Nephron progenitor cell (in vitro differentiated cells): ENCODE measurements around the gene NFE2L2.
"Not testable (repeated sequence)": the region's sequence is repeated elsewhere in the genome, so short reads cannot be mapped to it uniquely, and the experiment has no call there.

ENCODE experiments used
- DNase-seq: peaks from one replicate; pipeline ENCODE4 v3.0.0; 2021
- H3K27ac Mint-ChIP-seq: 2 replicates; pipeline ENCODE4 v1.8.0; 2021; ENCODE audit warnings: mild to moderate bottlenecking, moderate library complexity, mixed read lengths
- H3K27me3 Mint-ChIP-seq: 2 replicates; pipeline ENCODE4 v1.8.0; 2021; ENCODE audit warnings: mild to moderate bottlenecking, low read depth, mixed read lengths; ENCODE audit not compliant: poor library complexity
- H3K36me3 Mint-ChIP-seq: 2 replicates; pipeline ENCODE4 v1.8.0; 2021; ENCODE audit warnings: low read depth, mixed read lengths
- H3K4me1 Mint-ChIP-seq: 2 replicates; pipeline ENCODE4 v1.8.0; 2021; ENCODE audit warnings: mixed read lengths
- H3K4me3 Mint-ChIP-seq: 2 replicates; pipeline ENCODE4 v1.8.0; 2021; ENCODE audit warnings: mild to moderate bottlenecking, moderate library complexity, mixed read lengths
- H3K9me3 Mint-ChIP-seq: 2 replicates; pipeline ENCODE4 v1.8.0; 2021; ENCODE audit warnings: mild to moderate bottlenecking, moderate library complexity, mixed read lengths
- TF ChIP-seq, protein P1 (sequence below): fragments of 200-600 bp; sonication (generic); IDR thresholded peaks from 2 replicates; pipeline ENCODE4 v1.5.0; 2021; ENCODE audit warnings: antibody characterized with exemption

NFE2L2 gene

DNA sequence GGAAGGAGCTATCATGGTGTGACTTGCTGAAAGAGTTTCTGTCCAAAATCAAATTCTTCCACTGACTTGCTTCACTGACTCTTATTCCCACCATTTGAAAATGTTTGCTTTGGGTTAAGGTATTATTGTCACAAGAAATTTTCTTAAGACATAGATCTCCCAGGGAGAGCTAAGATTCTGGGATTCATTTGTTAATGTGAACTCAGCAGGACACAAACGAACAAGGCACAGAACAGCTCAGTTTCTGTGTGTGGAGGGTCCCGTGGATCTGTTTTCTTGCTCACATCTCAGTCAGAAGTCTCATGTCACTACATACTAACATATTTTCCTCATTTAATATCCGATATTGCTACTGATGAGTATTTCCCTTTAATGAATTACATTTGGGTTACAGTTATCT, 60.1 kb downstream of the NFE2L2 start:
- Mint-ChIP-seq H3K27ac (peak overlapping the region; percentile 96), H3K4me1 (peaks cover 45% of the 10 kb centered on the region), H3K9me3 (no peaks in the 10 kb centered on the region), H3K4me3 (no peak overlapping the region), H3K36me3 (peaks cover 10% of the 10 kb centered on the region), H3K27me3 (no peaks in the 10 kb centered on the region)
- TF ChIP-seq, protein P1, sequence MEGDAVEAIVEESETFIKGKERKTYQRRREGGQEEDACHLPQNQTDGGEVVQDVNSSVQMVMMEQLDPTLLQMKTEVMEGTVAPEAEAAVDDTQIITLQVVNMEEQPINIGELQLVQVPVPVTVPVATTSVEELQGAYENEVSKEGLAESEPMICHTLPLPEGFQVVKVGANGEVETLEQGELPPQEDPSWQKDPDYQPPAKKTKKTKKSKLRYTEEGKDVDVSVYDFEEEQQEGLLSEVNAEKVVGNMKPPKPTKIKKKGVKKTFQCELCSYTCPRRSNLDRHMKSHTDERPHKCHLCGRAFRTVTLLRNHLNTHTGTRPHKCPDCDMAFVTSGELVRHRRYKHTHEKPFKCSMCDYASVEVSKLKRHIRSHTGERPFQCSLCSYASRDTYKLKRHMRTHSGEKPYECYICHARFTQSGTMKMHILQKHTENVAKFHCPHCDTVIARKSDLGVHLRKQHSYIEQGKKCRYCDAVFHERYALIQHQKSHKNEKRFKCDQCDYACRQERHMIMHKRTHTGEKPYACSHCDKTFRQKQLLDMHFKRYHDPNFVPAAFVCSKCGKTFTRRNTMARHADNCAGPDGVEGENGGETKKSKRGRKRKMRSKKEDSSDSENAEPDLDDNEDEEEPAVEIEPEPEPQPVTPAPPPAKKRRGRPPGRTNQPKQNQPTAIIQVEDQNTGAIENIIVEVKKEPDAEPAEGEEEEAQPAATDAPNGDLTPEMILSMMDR = no peak
- no peak for DNase-seq

DNA sequence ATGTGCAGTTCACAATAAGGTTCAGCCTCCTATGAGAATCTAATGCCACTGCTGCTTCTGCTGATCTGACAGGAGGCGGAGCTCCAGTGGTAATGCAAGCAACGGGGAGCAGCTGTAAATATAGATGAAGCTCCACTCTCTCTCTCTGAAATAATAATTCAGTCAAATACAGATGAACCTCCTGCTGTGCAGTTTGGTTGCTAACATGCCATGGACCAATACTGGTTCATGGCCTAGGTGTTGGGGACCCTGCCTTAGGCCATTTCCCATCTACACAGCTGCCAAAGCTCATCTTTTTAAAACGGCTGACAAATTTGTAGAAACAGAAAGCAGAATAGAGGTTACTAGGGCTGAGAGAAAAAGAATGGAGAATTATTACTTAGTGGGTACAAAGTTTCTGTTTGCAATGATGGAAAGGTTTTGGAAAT, 62.6 kb downstream of the NFE2L2 start:
- DNase-seq = no peak
- H3K27me3 Mint-ChIP-seq = no peaks in the 10 kb centered on the region
- no peaks in the 10 kb centered on the region for H3K9me3 Mint-ChIP-seq
- peaks cover 32% of the 10 kb centered on the region for H3K4me1 Mint-ChIP-seq
- no peak overlapping the region for H3K4me3 Mint-ChIP-seq
- TF ChIP-seq, protein P1 = no peak
- H3K27ac Mint-ChIP-seq = no peak overlapping the region
- peaks cover 4% of the 10 kb centered on the region for H3K36me3 Mint-ChIP-seq

DNA sequence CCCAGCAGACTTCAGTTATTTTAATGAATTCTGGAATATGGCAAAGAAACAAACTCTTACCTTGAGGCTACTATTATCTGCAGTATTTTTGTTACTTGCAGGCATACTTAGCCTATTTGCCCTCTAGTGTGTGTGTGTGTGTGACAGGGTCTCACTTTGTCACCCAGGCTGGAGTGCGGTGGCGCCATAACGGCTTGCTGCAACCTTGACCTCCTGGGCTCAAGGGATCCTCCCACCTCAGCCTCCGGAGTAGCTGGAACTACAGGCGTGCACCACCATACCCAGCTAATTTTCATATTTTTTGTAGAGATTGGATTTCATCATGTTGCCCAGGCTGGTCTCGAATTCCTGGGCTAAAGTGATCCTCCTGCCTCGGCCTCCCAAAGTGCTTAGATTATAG, 64.1 kb downstream of the NFE2L2 start:
- not testable (repeated sequence) for H3K27ac Mint-ChIP-seq, DNase-seq, H3K9me3 Mint-ChIP-seq, H3K4me3 Mint-ChIP-seq, H3K27me3 Mint-ChIP-seq, H3K36me3 Mint-ChIP-seq
- H3K4me1 Mint-ChIP-seq = peaks cover 20% of the 10 kb centered on the region

DNA sequence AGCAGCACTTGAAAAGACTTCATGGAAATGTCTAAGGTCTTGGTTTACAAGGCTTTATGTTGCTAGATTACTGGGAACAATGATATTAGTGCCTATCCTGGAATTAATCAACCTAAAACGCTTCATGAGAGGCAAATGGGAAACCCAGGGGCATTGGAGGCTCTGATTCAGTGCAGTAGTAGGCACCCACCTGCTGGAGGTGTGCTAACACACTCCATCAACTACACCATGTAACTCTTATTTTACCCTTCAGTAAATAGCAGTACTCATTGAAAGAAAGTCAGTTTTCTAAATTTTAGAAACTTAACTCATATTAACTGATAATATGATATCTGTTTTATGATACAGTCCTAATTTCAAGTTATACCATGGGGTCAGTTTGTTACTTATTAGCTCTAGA, 69.3 kb downstream of the NFE2L2 start:
- Mint-ChIP-seq H3K4me1 (peaks cover 11% of the 10 kb centered on the region), H3K27me3 (no peaks in the 10 kb centered on the region), H3K27ac (no peak overlapping the region), H3K9me3 (no peaks in the 10 kb centered on the region), H3K4me3 (no peak overlapping the region), H3K36me3 (no peaks in the 10 kb centered on the region)
- TF ChIP-seq, protein P1 = no peak
- DNase-seq = no peak

DNA sequence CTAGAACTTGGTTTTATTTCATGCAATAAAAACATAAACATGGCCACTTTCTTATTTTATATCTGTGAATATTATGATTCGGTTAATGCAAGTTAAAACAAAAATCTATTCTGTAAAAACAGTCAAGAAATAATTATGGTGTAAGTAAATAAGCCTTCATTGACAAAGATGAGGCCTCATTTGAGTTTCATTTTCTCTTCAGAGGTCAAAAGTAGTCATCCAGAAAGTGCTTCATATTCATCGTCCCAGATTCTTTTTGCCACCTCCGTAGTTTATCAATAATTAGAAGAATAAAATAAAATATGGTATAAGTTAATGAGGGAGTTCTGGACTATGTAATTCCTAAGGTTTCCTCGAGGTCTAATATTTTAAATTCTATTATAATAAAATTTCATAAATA, 71.3 kb downstream of the NFE2L2 start:
- Mint-ChIP-seq H3K9me3 (no peaks in the 10 kb centered on the region), H3K4me3 (no peak overlapping the region), H3K27ac (no peak overlapping the region), H3K27me3 (no peaks in the 10 kb centered on the region), H3K36me3 (peaks cover 4% of the 10 kb centered on the region), H3K4me1 (peaks cover 20% of the 10 kb centered on the region)
- no peak for DNase-seq
- TF ChIP-seq, protein P1 = no peak

DNA sequence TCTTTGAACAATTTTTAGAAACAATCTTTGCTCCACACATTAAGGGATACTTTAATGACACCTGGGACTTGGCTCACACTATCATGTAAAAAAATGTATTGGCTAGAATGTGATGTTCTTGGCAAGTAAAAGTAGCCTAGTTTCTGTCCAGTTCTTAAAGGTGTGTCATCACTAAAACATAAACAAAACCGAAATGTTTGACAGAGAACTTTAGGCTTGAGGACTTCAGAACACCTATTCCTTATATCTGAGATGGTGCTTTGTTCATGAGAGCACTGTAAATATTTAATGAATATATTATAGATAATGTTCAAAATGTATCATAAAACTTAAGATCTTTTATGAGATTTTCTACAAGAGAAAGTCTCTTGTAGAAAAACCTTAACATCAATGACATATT, 71.7 kb downstream of the NFE2L2 start:
- H3K4me3 Mint-ChIP-seq = no peak overlapping the region
- H3K36me3 Mint-ChIP-seq = peaks cover 4% of the 10 kb centered on the region
- H3K4me1 Mint-ChIP-seq = peaks cover 25% of the 10 kb centered on the region
- TF ChIP-seq, protein P1 = no peak
- no peak overlapping the region for H3K27ac Mint-ChIP-seq
- no peaks in the 10 kb centered on the region for H3K9me3 Mint-ChIP-seq
- H3K27me3 Mint-ChIP-seq = no peaks in the 10 kb centered on the region
- no peak for DNase-seq
